MM.1S (cell line): Measurements from ENCODE around the gene SHISA9.

Source experiments
- DNase-seq: peaks from one replicate; pipeline ENCODE4 v3.0.0-alpha.2; 2015
- H2AFZ ChIP-seq: fragments of 300-600 bp; sonication (generic); 2 replicates; pipeline ENCODE4 v1.6.0; 2016; ENCODE audit warnings: antibody characterized with exemption, low read length
- H3F3A ChIP-seq: fragments of 300-600 bp; sonication (generic); 2 replicates; pipeline ENCODE4 v1.6.1; 2016; ENCODE audit warnings: mild to moderate bottlenecking, antibody characterized with exemption, low read length, moderate library complexity, mixed read lengths; ENCODE audit not compliant: insufficient read depth
- H3K27ac ChIP-seq: fragments of 300-600 bp; sonication (generic); 2 replicates; pipeline ENCODE4 v1.5.1; 2016; ENCODE audit warnings: mild to moderate bottlenecking, low read length
- H3K27me3 ChIP-seq: fragments of 300-600 bp; sonication (generic); replicated peaks from 2 replicates; pipeline ENCODE4 v1.6.0; 2016; ENCODE audit warnings: low read length; ENCODE audit not compliant: insufficient read depth
- H3K36me3 ChIP-seq: fragments of 300-600 bp; sonication (generic); replicated peaks from 2 replicates; pipeline ENCODE4 v1.6.1; 2016; ENCODE audit warnings: mild to moderate bottlenecking, low read length, mixed read lengths; ENCODE audit not compliant: insufficient read depth
- H3K4me1 ChIP-seq: fragments of 300-600 bp; sonication (generic); 2 replicates; pipeline ENCODE4 v1.6.1; 2016; ENCODE audit warnings: low read length, mixed read lengths
- H3K4me2 ChIP-seq: fragments of 300-600 bp; sonication (generic); 2 replicates; pipeline ENCODE4 v1.6.0; 2016; ENCODE audit warnings: low read depth, low read length
- H3K4me3 ChIP-seq: fragments of 300-600 bp; sonication (generic); 2 replicates; pipeline ENCODE4 v1.5.1; 2016; ENCODE audit warnings: low read length, mixed read lengths
- H3K79me2 ChIP-seq: fragments of 300-600 bp; sonication (generic); 2 replicates; pipeline ENCODE4 v1.6.1; 2016; ENCODE audit warnings: mixed run types, low read length, mixed read lengths
- H3K9ac ChIP-seq: fragments of 300-600 bp; sonication (generic); 2 replicates; pipeline ENCODE4 v1.6.1; 2016; ENCODE audit warnings: low read length, mixed read lengths
- H3K9me2 ChIP-seq: fragments of 300-600 bp; sonication (generic); replicated peaks from 2 replicates; pipeline ENCODE4 v1.6.1; 2016; ENCODE audit warnings: mild to moderate bottlenecking, low read length, mixed read lengths; ENCODE audit not compliant: insufficient read depth
- H3K9me3 ChIP-seq: fragments of 300-600 bp; sonication (generic); replicated peaks from 2 replicates; pipeline ENCODE4 v1.6.1; 2016; ENCODE audit warnings: mild to moderate bottlenecking, low read length, mixed read lengths; ENCODE audit not compliant: insufficient read depth
- H4K20me1 ChIP-seq: fragments of 300-600 bp; sonication (generic); 2 replicates; pipeline ENCODE4 v1.6.1; 2016; ENCODE audit warnings: mild to moderate bottlenecking, low read length, moderate library complexity, mixed read lengths; ENCODE audit not compliant: insufficient read depth
- EZH2 ChIP-seq: fragments of 300-600 bp; sonication (generic); optimal IDR thresholded peaks from 2 replicates; pipeline ENCODE3; 2017; ENCODE audit warnings: low read depth, mild to moderate bottlenecking, antibody characterized with exemption, low read length, mixed read lengths
- EZH2phosphoT487 ChIP-seq: fragments of 300-600 bp; sonication (generic); IDR thresholded peaks from 2 replicates; pipeline ENCODE4 v1.6.1; 2018; ENCODE audit warnings: antibody characterized with exemption, low read length
- TF ChIP-seq, protein P1 (sequence below): fragments of 300-600 bp; sonication (generic); IDR thresholded peaks from 2 replicates; pipeline ENCODE4 v1.5.1; 2016; ENCODE audit warnings: antibody characterized with exemption, low read length, mixed read lengths

Gene SHISA9

DNA sequence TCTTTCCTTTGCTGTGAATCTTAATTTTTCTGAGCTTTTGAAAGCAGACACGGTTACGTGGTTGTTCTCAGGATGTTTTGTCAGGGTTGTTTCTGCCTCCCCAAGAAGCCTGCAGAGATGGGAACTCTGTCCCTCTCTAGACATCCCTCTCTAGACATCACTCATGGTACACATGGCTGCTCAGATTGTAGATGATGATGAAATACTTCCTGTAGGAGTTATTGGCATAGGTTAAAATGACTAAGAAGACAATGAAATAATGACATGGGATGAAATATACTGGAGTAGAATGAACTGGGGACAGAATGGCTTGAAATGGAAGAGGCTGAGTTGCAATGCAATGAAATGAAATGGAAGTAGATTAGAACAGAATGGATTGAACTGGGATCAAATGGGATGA lies 253.4 kb downstream of the SHISA9 start:
- no peaks in the 10 kb centered on the region for H3K36me3 ChIP-seq
- no peak overlapping the region for H2AFZ ChIP-seq
- H3F3A ChIP-seq, result no peaks in the 10 kb centered on the region
- no peaks in the 10 kb centered on the region for H3K4me1 ChIP-seq
- H3K9ac ChIP-seq, result no peak overlapping the region
- H3K4me3 ChIP-seq, result no peak overlapping the region
- H3K27me3 ChIP-seq, result no peaks in the 10 kb centered on the region
- TF ChIP-seq, protein P1, sequence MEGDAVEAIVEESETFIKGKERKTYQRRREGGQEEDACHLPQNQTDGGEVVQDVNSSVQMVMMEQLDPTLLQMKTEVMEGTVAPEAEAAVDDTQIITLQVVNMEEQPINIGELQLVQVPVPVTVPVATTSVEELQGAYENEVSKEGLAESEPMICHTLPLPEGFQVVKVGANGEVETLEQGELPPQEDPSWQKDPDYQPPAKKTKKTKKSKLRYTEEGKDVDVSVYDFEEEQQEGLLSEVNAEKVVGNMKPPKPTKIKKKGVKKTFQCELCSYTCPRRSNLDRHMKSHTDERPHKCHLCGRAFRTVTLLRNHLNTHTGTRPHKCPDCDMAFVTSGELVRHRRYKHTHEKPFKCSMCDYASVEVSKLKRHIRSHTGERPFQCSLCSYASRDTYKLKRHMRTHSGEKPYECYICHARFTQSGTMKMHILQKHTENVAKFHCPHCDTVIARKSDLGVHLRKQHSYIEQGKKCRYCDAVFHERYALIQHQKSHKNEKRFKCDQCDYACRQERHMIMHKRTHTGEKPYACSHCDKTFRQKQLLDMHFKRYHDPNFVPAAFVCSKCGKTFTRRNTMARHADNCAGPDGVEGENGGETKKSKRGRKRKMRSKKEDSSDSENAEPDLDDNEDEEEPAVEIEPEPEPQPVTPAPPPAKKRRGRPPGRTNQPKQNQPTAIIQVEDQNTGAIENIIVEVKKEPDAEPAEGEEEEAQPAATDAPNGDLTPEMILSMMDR, result no peak
- TF ChIP-seq EZH2 (no peak), EZH2phosphoT487 (no peak)
- no peaks in the 10 kb centered on the region for H3K9me2 ChIP-seq
- H3K9me3 ChIP-seq, result no peaks in the 10 kb centered on the region
- no peak for DNase-seq
- H4K20me1 ChIP-seq, result no peaks in the 10 kb centered on the region
- H3K27ac ChIP-seq, result no peak overlapping the region
- no peaks in the 10 kb centered on the region for H3K79me2 ChIP-seq
- H3K4me2 ChIP-seq, result no peak overlapping the region

DNA sequence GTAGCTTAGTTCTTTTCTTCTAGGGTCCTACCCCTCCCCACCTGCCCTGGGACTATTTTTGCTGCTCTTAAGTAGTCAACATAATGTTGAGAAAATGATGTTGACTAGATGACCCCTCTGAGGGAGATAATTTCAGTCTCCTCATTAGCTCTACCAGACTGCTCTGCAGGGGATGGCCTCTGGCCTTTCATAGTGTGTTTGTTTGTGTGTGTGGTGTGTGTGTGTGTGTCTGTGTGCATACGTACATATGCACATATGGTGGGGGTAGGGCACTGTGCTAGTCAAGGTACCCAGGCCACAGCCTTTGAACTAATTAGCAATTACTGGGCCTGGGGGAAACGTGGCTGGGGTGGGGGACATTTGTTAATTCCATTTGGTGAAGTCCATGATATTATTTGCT lies 254.0 kb downstream of the SHISA9 start:
- Histone ChIP-seq H3K27ac (no peak overlapping the region), H2AFZ (no peak overlapping the region)

DNA sequence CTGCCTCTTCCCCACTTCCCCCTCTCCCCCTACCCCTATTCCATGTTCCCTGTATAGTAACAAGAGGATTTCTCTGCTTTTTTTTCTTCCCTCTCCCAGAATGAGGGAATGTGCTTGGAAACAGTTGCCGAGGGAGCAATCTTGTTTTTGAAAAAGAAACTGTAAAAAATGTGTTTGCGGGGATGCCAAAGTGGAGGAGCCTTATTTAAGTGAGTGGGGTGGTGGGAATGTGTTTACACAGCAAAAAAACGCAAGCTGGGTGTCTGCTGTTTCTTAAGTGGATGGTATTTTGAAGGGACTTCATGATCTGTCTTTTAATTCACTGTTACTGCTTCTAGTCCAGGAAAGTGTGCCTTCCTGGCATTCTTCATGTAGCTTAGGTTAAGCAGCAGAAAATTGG lies 254.4 kb downstream of the SHISA9 start:
- H3K4me1 ChIP-seq, result no peaks in the 10 kb centered on the region
- no peaks in the 10 kb centered on the region for H3F3A ChIP-seq
- H3K4me3 ChIP-seq, result no peak overlapping the region
- no peaks in the 10 kb centered on the region for H3K9me3 ChIP-seq
- no peaks in the 10 kb centered on the region for H3K27me3 ChIP-seq
- H3K36me3 ChIP-seq, result no peaks in the 10 kb centered on the region
- H2AFZ ChIP-seq, result no peak overlapping the region
- no peak overlapping the region for H3K9ac ChIP-seq
- DNase-seq, result no peak
- H3K27ac ChIP-seq, result no peak overlapping the region
- H3K79me2 ChIP-seq, result no peaks in the 10 kb centered on the region
- no peak overlapping the region for H3K4me2 ChIP-seq
- no peak for TF ChIP-seq EZH2
- TF ChIP-seq, protein P1, result no peak
- no peak for TF ChIP-seq EZH2phosphoT487
- H3K9me2 ChIP-seq, result no peaks in the 10 kb centered on the region
- no peaks in the 10 kb centered on the region for H4K20me1 ChIP-seq

More for the DNA sequence above, 254.0 kb downstream of the SHISA9 start:
- H3K36me3 ChIP-seq, result no peaks in the 10 kb centered on the region
- no peaks in the 10 kb centered on the region for H3K27me3 ChIP-seq
- H3K9me3 ChIP-seq, result no peaks in the 10 kb centered on the region
- H4K20me1 ChIP-seq, result no peaks in the 10 kb centered on the region
- no peak for DNase-seq
- no peak overlapping the region for H3K4me2 ChIP-seq
- no peaks in the 10 kb centered on the region for H3K9me2 ChIP-seq
- no peaks in the 10 kb centered on the region for H3K4me1 ChIP-seq
- H3K9ac ChIP-seq, result no peak overlapping the region
- no peaks in the 10 kb centered on the region for H3K79me2 ChIP-seq
- H3K4me3 ChIP-seq, result no peak overlapping the region
- TF ChIP-seq, protein P1, result no peak
- TF ChIP-seq EZH2 (no peak), EZH2phosphoT487 (no peak)
- no peaks in the 10 kb centered on the region for H3F3A ChIP-seq

DNA sequence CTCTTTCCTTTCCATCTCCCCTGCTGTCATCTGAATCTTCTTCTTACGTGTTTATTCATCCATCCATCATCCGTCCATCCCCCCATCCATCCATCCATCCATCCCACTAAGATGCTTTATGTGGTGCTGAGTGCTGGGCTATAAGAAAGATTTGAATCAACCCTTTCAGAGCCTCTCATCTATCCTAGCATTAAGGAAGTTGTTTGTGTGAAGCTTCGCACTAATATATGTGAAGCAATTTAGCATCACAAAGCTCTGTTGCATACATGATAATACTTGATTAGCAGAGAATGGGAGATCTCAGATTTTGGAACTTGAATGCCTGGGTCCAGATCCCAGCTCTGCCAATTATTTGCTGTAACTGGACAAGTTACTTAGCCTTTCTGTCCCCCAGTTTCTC lies 255.7 kb downstream of the SHISA9 start:
- no peak overlapping the region for H3K4me3 ChIP-seq
- no peak overlapping the region for H3K9ac ChIP-seq
- H2AFZ ChIP-seq, result no peak overlapping the region
- no peak overlapping the region for H3K4me2 ChIP-seq
- H3K27ac ChIP-seq, result no peak overlapping the region
- no peaks in the 10 kb centered on the region for H3K4me1 ChIP-seq
- H3K27me3 ChIP-seq, result no peaks in the 10 kb centered on the region
- H3K79me2 ChIP-seq, result no peaks in the 10 kb centered on the region
- no peaks in the 10 kb centered on the region for H3F3A ChIP-seq
- H3K9me2 ChIP-seq, result no peaks in the 10 kb centered on the region
- no peak for DNase-seq
- H4K20me1 ChIP-seq, result no peaks in the 10 kb centered on the region
- no peaks in the 10 kb centered on the region for H3K36me3 ChIP-seq
- no peaks in the 10 kb centered on the region for H3K9me3 ChIP-seq
- TF ChIP-seq EZH2phosphoT487 (no peak), EZH2 (no peak)
- TF ChIP-seq, protein P1, result no peak
